Psoas muscle (tissue), 8 donors: ENCODE data around the gene SCT. TPM values are rescaled to one million over a fixed set of nuclear protein-coding genes. Genes with fewer than 3 reads are reported as not detected.

Experiments used
- ATAC-seq, 4 donors: fragments of 200-7000 bp; cut with Tn5 transposase; one replicate each; pipeline ENCODE4 v1.9.1; 2020; ENCODE audit warnings: moderate library complexity in 3 of 4, mild to moderate bottlenecking in 2 of 4
- DNase-seq, 2 donors: peaks; one replicate each; pipeline ENCODE4 v3.0.0-alpha.2; 2020
- H3K27ac ChIP-seq: fragments of 200-600 bp; one replicate; pipeline ENCODE4 v1.8.0; 2022
- H3K27me3 ChIP-seq, 3 donors: fragments of 200-600 bp in 1 of 3; one replicate each; pipeline versions ENCODE4 v1.6.1 to v1.8.0; 2013 to 2022; ENCODE audit warnings: low read length in 2 of 3, mild to moderate bottlenecking in 2 of 3, moderate library complexity in 1 of 3; ENCODE audit not compliant: insufficient read depth in 3 of 3
- H3K36me3 ChIP-seq, 2 donors: fragments of 200-600 bp in 1 of 2; one replicate each; pipeline versions ENCODE4 v1.6.1 to v1.8.0; 2013 to 2022; ENCODE audit warnings: low read depth in 1 of 2, mild to moderate bottlenecking in 1 of 2, moderate library complexity in 1 of 2; ENCODE audit not compliant: insufficient read depth in 1 of 2
- H3K4me1 ChIP-seq: fragments of 200-600 bp; one replicate; pipeline ENCODE4 v1.8.0; 2022
- H3K4me3 ChIP-seq: fragments of 200-600 bp; one replicate; pipeline ENCODE4 v1.8.0; 2022; ENCODE audit warnings: mild to moderate bottlenecking
- H3K9me3 ChIP-seq: fragments of 200-600 bp; one replicate; pipeline ENCODE4 v1.8.0; 2022
- CTCF ChIP-seq: fragments of 200-600 bp; IDR thresholded peaks from one replicate; pipeline ENCODE4 v1.8.0; 2022; ENCODE audit warnings: antibody characterized with exemption
- WGBS, 3 donors: extraction: QIAGEN DNeasy Blood & Tissue Kit; methylation state at CpG; one replicate each; pipeline versions ENCODE4 v1.1.6 to v1.1.7; 2013; 5-methylcytosine and 5-hydroxymethylcytosine counted together
- intact Hi-C, 2 donors: fragments of 100-400 bp; cut with DNase I; formaldehyde crosslinking; loops; one replicate each; pipeline versions ENCODE4 v1.11.0 to v1.14.2; 2022
- polyA plus RNA-seq, 3 donors: library from polyadenylated mRNA; stranded (reverse); fragments of 200-250 nt; gene quantifications; one replicate each; pipeline ENCODE4 v1.2.3, GENCODE V29; 2013
- total RNA-seq, 4 donors: library from RNA; stranded (reverse); fragmentation: NEBNext Ultra II Directional in 2 of 4; extraction: Animal tissue kit (Norgen Biotek cat#: 25700) in 2 of 4; gene quantifications; one replicate each; pipeline versions ENCODE4 v1.2.1 to v1.2.4, GENCODE V29; 2021 to 2023
- donor health status: healthy with polysubstance abuse.
- donor health status: DM: no; HTN: no; CAD: no; lungs with moderate emphysema.
- donor health status: Bipolar disorder and iron deficiency.
- donor health status: healthy.
- donor health status: DM: yes; HTN: yes; CAD: no.
- donor health status: DM: no; HTN: no; CAD: no.
- donor health status: DM: no; HTN: no; CAD: no.
- donor health status: DM: yes; HTN: yes; CAD: no.

The SCT gene
- total and polyA plus RNA-seq, 7 donors = 0.44 to 4.8 (median 1.3) TPM; not detected in 3

- Histone ChIP-seq H3K4me1 (peaks cover 2% of the 10 kb centered on the region), H3K27me3 (peaks cover 0 to 17% (median 13%) of the 10 kb centered on the region in 3 donors), H3K4me3 (no peak overlapping the region), H3K27ac (no peak overlapping the region), H3K36me3 (peaks cover 0 to 35% of the 10 kb centered on the region in 2 donors), H3K9me3 (no peaks in the 10 kb centered on the region)
- DNase-seq (no peak), ATAC-seq (no peak)
- 90 to 94% (median 91%) methylated on average over 18 to 19 of the region's 19 CpGs for WGBS, 3 donors
- TF ChIP-seq CTCF = no peak
- intact Hi-C loops = no loop called here
Measured at GRCh38 chr11:641806-642370, 14.9 kb upstream of the SCT start.

- peaks cover 4% of the 10 kb centered on the region for H3K4me1 ChIP-seq
- no peak overlapping the region for H3K27ac ChIP-seq
- WGBS, 3 donors = 36 to 61% (median 41%) methylated on average over 31 to 68 of the region's 69 CpGs
- ATAC-seq (no peak), DNase-seq (no peak)
- H3K27me3 ChIP-seq = peaks cover 0 to 20% (median 18%) of the 10 kb centered on the region in 3 donors
- TF ChIP-seq CTCF = no peak
- H3K36me3 ChIP-seq = peaks cover 0 to 21% of the 10 kb centered on the region in 2 donors
- intact Hi-C loops = no loop called here
- H3K9me3 ChIP-seq = no peaks in the 10 kb centered on the region
- H3K4me3 ChIP-seq = no peak overlapping the region
Measured at GRCh38 chr11:640021-640706, 13.2 kb upstream of the SCT start.

- ATAC-seq = no peak
- no peak overlapping the region for H3K4me3 ChIP-seq
- no peak overlapping the region for H3K27ac ChIP-seq
- 8 to 21% (median 11%) methylated on average over 31 to 80 of the region's 80 CpGs for WGBS, 3 donors
- peaks cover 0 to 20% of the 10 kb centered on the region in 2 donors for H3K36me3 ChIP-seq
- intact Hi-C loops = loop anchor here in 1 of 2 donors (5.0 kb wide), 1 partner anchor 43 kb away; no protein-coding TSS in a partner anchor
- H3K9me3 ChIP-seq = no peaks in the 10 kb centered on the region
- no peak for DNase-seq
- peaks cover 0 to 20% (median 18%) of the 10 kb centered on the region in 3 donors for H3K27me3 ChIP-seq
- peaks cover 4% of the 10 kb centered on the region for H3K4me1 ChIP-seq
- no peak for TF ChIP-seq CTCF
Measured at GRCh38 chr11:639332-639955, 12.5 kb upstream of the SCT start.

GRCh38 chr11:638631-639331 is 11.8 kb upstream of the SCT start:
- intact Hi-C loops = loop anchor here in 1 of 2 donors (5.0 kb wide), 1 partner anchor 44 kb away; no protein-coding TSS in a partner anchor
- no peak for ATAC-seq
- peaks cover 0 to 20% (median 18%) of the 10 kb centered on the region in 3 donors for H3K27me3 ChIP-seq

More at GRCh38 chr11:638631-639331, 11.8 kb upstream of the SCT start:
- 48 to 71% (median 54%) methylated on average over 28 of the region's 28 CpGs for WGBS, 3 donors
- Histone ChIP-seq H3K27ac (no peak overlapping the region), H3K36me3 (peaks cover 0 to 15% of the 10 kb centered on the region in 2 donors), H3K4me1 (peaks cover 4% of the 10 kb centered on the region), H3K9me3 (no peaks in the 10 kb centered on the region), H3K4me3 (no peak overlapping the region)
- no peak for DNase-seq
- no peak for TF ChIP-seq CTCF
